Neural cell (in vitro differentiated cells): ENCODE data around the gene HOXB1. TPM values are rescaled to one million over a fixed set of nuclear protein-coding genes. Genes with fewer than 3 reads are reported as not detected.

Source experiments
- H2AFZ ChIP-seq: fragments of 200-600, 300-800 bp; sonication (generic), shearing (Covaris generic); 2 replicates; pipeline ENCODE4 v1.6.0; 2014; ENCODE audit warnings: low read depth, mild to moderate bottlenecking, antibody characterized with exemption, low read length, moderate library complexity
- H3F3A ChIP-seq: fragments of 200-600 bp; shearing (Covaris generic); 2 replicates; pipeline ENCODE4 v1.6.1; 2016; ENCODE audit warnings: mild to moderate bottlenecking, moderate library complexity, mixed read lengths, antibody characterized with exemption, low read length; ENCODE audit not compliant: insufficient read depth, poor library complexity, severe bottlenecking
- H3K27ac ChIP-seq: fragments of 200-600, 300-800 bp; sonication (generic), shearing (Covaris generic); 2 replicates; pipeline ENCODE4 v1.5.1; 2014; ENCODE audit warnings: mild to moderate bottlenecking, low read length, moderate library complexity
- H3K27me3 ChIP-seq: fragments of 300-800, 200-600 bp; sonication (generic), shearing (Covaris generic); 2 replicates; pipeline ENCODE4 v1.6.0; 2014; ENCODE audit warnings: mild to moderate bottlenecking, low read depth, low read length, moderate library complexity; ENCODE audit not compliant: insufficient read depth
- H3K36me3 ChIP-seq: fragments of 300-800, 200-600 bp; sonication (generic), shearing (Covaris generic); 2 replicates; pipeline ENCODE4 v1.5.1; 2014; ENCODE audit warnings: mild to moderate bottlenecking, antibody characterized with exemption, low read length, moderate library complexity; ENCODE audit not compliant: insufficient read depth
- H3K4me2 ChIP-seq: fragments of 300-800, 200-600 bp; sonication (generic), shearing (Covaris generic); 2 replicates; pipeline ENCODE4 v1.6.0; 2014; ENCODE audit warnings: mild to moderate bottlenecking, low read length
- H3K4me3 ChIP-seq: fragments of 300-800, 200-600 bp; sonication (generic), shearing (Covaris generic); 2 replicates; pipeline ENCODE4 v1.5.1; 2014; ENCODE audit warnings: mild to moderate bottlenecking, low read length, moderate library complexity
- H3K79me2 ChIP-seq: fragments of 200-600 bp; shearing (Covaris generic); replicated peaks from 2 replicates; pipeline ENCODE4 v1.6.0; 2014; ENCODE audit warnings: mild to moderate bottlenecking, low read length, moderate library complexity; ENCODE audit not compliant: insufficient read depth
- H3K9ac ChIP-seq: fragments of 300-800, 200-600 bp; sonication (generic), shearing (Covaris generic); 2 replicates; pipeline ENCODE4 v1.6.1; 2016; ENCODE audit warnings: mild to moderate bottlenecking, low read length, mixed read lengths
- H3K9me2 ChIP-seq: fragments of 200-600 bp; shearing (Covaris generic); 2 replicates; pipeline ENCODE4 v1.6.1; 2016; ENCODE audit warnings: mild to moderate bottlenecking, low read length, mixed read lengths; ENCODE audit not compliant: insufficient read depth
- H3K9me3 ChIP-seq: fragments of 200-600, 300-800 bp; sonication (generic), shearing (Covaris generic); 2 replicates; pipeline ENCODE4 v1.6.1; 2016; ENCODE audit warnings: mild to moderate bottlenecking, mixed run types, low read length, moderate library complexity, mixed read lengths
- H4K20me1 ChIP-seq: fragments of 200-600 bp; shearing (Covaris generic); 2 replicates; pipeline ENCODE4 v1.6.1; 2016; ENCODE audit warnings: mild to moderate bottlenecking, mixed run types; ENCODE audit not compliant: insufficient read depth
- CTCF ChIP-seq: fragments of 450-650 bp; IDR thresholded peaks from 2 replicates; pipeline ENCODE4 v1.5.1; 2014; ENCODE audit warnings: antibody characterized with exemption, mild to moderate bottlenecking, moderate library complexity; ENCODE audit not compliant: poor library complexity, severe bottlenecking
- EP300 ChIP-seq: fragments of 450-650 bp; conservative IDR thresholded peaks from 2 replicates; pipeline ENCODE4 v1.6.1; 2014; ENCODE audit warnings: antibody characterized with exemption, mild to moderate bottlenecking, moderate library complexity; ENCODE audit not compliant: poor library complexity, severe bottlenecking
- EZH2 ChIP-seq: fragments of 200-600, 300-800 bp; shearing (Covaris generic), sonication (generic); IDR thresholded peaks from 2 replicates; pipeline ENCODE4 v1.6.1; 2014; ENCODE audit warnings: antibody characterized with exemption, low read length, borderline replicate concordance, mild to moderate bottlenecking; ENCODE audit not compliant: insufficient read depth, poor library complexity, severe bottlenecking
- MXI1 ChIP-seq: fragments of 450-650 bp; conservative IDR thresholded peaks from 2 replicates; pipeline ENCODE4 v1.6.1; 2014; ENCODE audit warnings: antibody characterized with exemption, mild to moderate bottlenecking; ENCODE audit not compliant: poor library complexity, severe bottlenecking
- POLR2AphosphoS5 ChIP-seq: IDR thresholded peaks from 2 replicates; pipeline ENCODE4 v1.6.1; 2012
- RAD21 ChIP-seq: fragments of 450-650 bp; conservative IDR thresholded peaks from 2 replicates; pipeline ENCODE4 v1.6.1; 2014; ENCODE audit warnings: antibody characterized with exemption, mild to moderate bottlenecking, moderate library complexity
- REST ChIP-seq: IDR thresholded peaks from 2 replicates; pipeline ENCODE4 v1.6.1; 2012; ENCODE audit warnings: borderline replicate concordance
- SMC3 ChIP-seq: fragments of 450-650 bp; conservative IDR thresholded peaks from 2 replicates; pipeline ENCODE4 v1.6.1; 2014; ENCODE audit warnings: antibody characterized with exemption, mild to moderate bottlenecking, moderate library complexity; ENCODE audit not compliant: poor library complexity
- TAF1 ChIP-seq: IDR thresholded peaks from 2 replicates; pipeline ENCODE4 v1.6.1; 2012; ENCODE audit warnings: low read depth
- polyA plus RNA-seq: library from polyadenylated mRNA; depleted of rRNA; stranded (reverse); fragments of >200 nt; gene quantifications from 2 replicates; pipeline ENCODE4 v1.2.3, GENCODE V29; 2014

HOXB1 gene
- polyA plus RNA-seq, 1 donor from 2014 or later, result not detected

GRCh38 chr17:48579471-48579759, 48.6 kb upstream of the HOXB1 start:
- H3K79me2 ChIP-seq, result no peaks in the 10 kb centered on the region
- no peaks in the 10 kb centered on the region for H3K36me3 ChIP-seq
- H3K9me3 ChIP-seq, result no peaks in the 10 kb centered on the region
- no peak overlapping the region for H3K27ac ChIP-seq
- H3K9me2 ChIP-seq, result no peaks in the 10 kb centered on the region
- no peak overlapping the region for H3K4me2 ChIP-seq
- no peak overlapping the region for H3K9ac ChIP-seq
- no peak overlapping the region for H2AFZ ChIP-seq
- H3K27me3 ChIP-seq, result peaks cover 98% of the 10 kb centered on the region
- no peaks in the 10 kb centered on the region for H3F3A ChIP-seq
- H4K20me1 ChIP-seq, result no peaks in the 10 kb centered on the region
- TF ChIP-seq REST, result no peak
- TF ChIP-seq EZH2, result peak; percentile 3
- no peak for TF ChIP-seq SMC3
- no peak overlapping the region for H3K4me3 ChIP-seq

- no peaks in the 10 kb centered on the region for H3K9me3 ChIP-seq
- H3K27ac ChIP-seq, result no peak overlapping the region
- H3K27me3 ChIP-seq, result peaks cover 98% of the 10 kb centered on the region
- peak; percentile 30 for TF ChIP-seq POLR2AphosphoS5
- no peak for TF ChIP-seq CTCF
- TF ChIP-seq EZH2, result peak; percentile 76
- no peak for TF ChIP-seq EP300
- TF ChIP-seq TAF1, result no peak
- no peak for TF ChIP-seq SMC3
- no peak for TF ChIP-seq MXI1
- TF ChIP-seq REST, result no peak
- no peak for TF ChIP-seq RAD21
- no peaks in the 10 kb centered on the region for H3K9me2 ChIP-seq
- no peaks in the 10 kb centered on the region for H3K36me3 ChIP-seq
- H3K79me2 ChIP-seq, result no peaks in the 10 kb centered on the region
- no peaks in the 10 kb centered on the region for H3F3A ChIP-seq
- H3K9ac ChIP-seq, result no peak overlapping the region
- H2AFZ ChIP-seq, result no peak overlapping the region
- no peaks in the 10 kb centered on the region for H4K20me1 ChIP-seq
- H3K4me2 ChIP-seq, result no peak overlapping the region
- H3K4me3 ChIP-seq, result no peak overlapping the region
Measured at GRCh38 chr17:48578616-48579470, 48.0 kb upstream of the HOXB1 start.
